SU-DHL-6 (cell line): Measurements from ENCODE around the gene CRK.

Experiments
- H2AFZ ChIP-seq: fragments of 200-600 bp; sonication (generic); 2 replicates; pipeline ENCODE4 v1.6.1; 2014; ENCODE audit warnings: low read depth, mild to moderate bottlenecking, moderate library complexity, mixed read lengths, antibody characterized with exemption, low read length; ENCODE audit not compliant: severe bottlenecking
- H3F3A ChIP-seq: fragments of 200-600 bp; shearing (Covaris generic); 2 replicates; pipeline ENCODE4 v1.6.0; 2016; ENCODE audit warnings: antibody characterized with exemption, mild to moderate bottlenecking; ENCODE audit not compliant: insufficient read depth
- H3K27ac ChIP-seq: fragments of 200-600 bp; sonication (generic); 2 replicates; pipeline ENCODE4 v1.5.1; 2016; ENCODE audit warnings: low read depth, mild to moderate bottlenecking, low read length, moderate library complexity, mixed read lengths
- H3K27me3 ChIP-seq: fragments of 200-600 bp; sonication (generic), shearing (Covaris generic); 2 replicates; pipeline ENCODE4 v1.6.0; 2014; ENCODE audit warnings: mild to moderate bottlenecking, low read length
- H3K36me3 ChIP-seq: fragments of 200-600 bp; sonication (generic); 2 replicates; pipeline ENCODE4 v1.6.1; 2014; ENCODE audit warnings: mild to moderate bottlenecking, low read length, mixed read lengths
- H3K4me2 ChIP-seq: fragments of 300-600, 200-600 bp; shearing (Covaris generic), sonication (generic); 2 replicates; pipeline ENCODE4 v1.6.0; 2014; ENCODE audit warnings: low read length, low read depth, mild to moderate bottlenecking; ENCODE audit not compliant: poor library complexity, severe bottlenecking
- H3K4me3 ChIP-seq: fragments of 200-600 bp; sonication (generic); 2 replicates; pipeline ENCODE4 v1.5.1; 2014; ENCODE audit warnings: antibody characterized with exemption, low read length, mild to moderate bottlenecking, mixed read lengths; ENCODE audit not compliant: insufficient read depth, poor library complexity, severe bottlenecking
- H3K79me2 ChIP-seq: fragments of 200-600 bp; sonication (generic); 2 replicates; pipeline ENCODE4 v1.6.1; 2014; ENCODE audit warnings: mild to moderate bottlenecking, low read length, moderate library complexity; ENCODE audit not compliant: insufficient read depth
- H3K9ac ChIP-seq: fragments of 200-600 bp; sonication (generic); 2 replicates; pipeline ENCODE4 v1.7.0; 2014; ENCODE audit warnings: mild to moderate bottlenecking, low read length
- H3K9me2 ChIP-seq: fragments of 200-600 bp; sonication (generic); replicated peaks from 2 replicates; pipeline ENCODE4 v1.6.1; 2014; ENCODE audit warnings: low read length; ENCODE audit not compliant: insufficient read depth
- H3K9me3 ChIP-seq: fragments of 200-600 bp; sonication (generic); 2 replicates; pipeline ENCODE4 v1.6.1; 2014; ENCODE audit warnings: low read length, mixed read lengths; ENCODE audit not compliant: insufficient read depth
- H4K20me1 ChIP-seq: fragments of 200-600 bp; sonication (generic); 2 replicates; pipeline ENCODE4 v1.6.1; 2014; ENCODE audit warnings: low read depth, mild to moderate bottlenecking, antibody characterized with exemption, low read length, moderate library complexity, mixed read lengths
- CTCF ChIP-seq: fragments of 200-600 bp; sonication (generic); IDR thresholded peaks from one replicate; pipeline ENCODE4 v1.5.1; 2017; ENCODE audit warnings: antibody characterized with exemption, mild to moderate bottlenecking, low read length, moderate library complexity; ENCODE audit not compliant: insufficient read depth, poor library complexity, severe bottlenecking
- EZH2phosphoT487 ChIP-seq: fragments of 200-600 bp; sonication (generic), shearing (Covaris generic); conservative IDR thresholded peaks from 2 replicates; pipeline ENCODE4 v1.6.1; 2018; ENCODE audit warnings: mild to moderate bottlenecking, antibody characterized with exemption, low read length, moderate library complexity, mixed read lengths

The CRK gene

GRCh38 chr17:1484060-1484535 is 28.1 kb upstream of the CRK start:
- H3K27me3 ChIP-seq = no peaks in the 10 kb centered on the region
- TF ChIP-seq CTCF (no peak), EZH2phosphoT487 (no peak)
- H3K27ac ChIP-seq = peak overlapping the region; percentile 7; the same call in 1 of the 2 replicates
- H3F3A ChIP-seq = peaks cover 31% of the 10 kb centered on the region
- peak overlapping the region; percentile 30 for H3K4me2 ChIP-seq
- H3K9ac ChIP-seq = no peak overlapping the region
- no peaks in the 10 kb centered on the region for H4K20me1 ChIP-seq
- H3K4me3 ChIP-seq = no peak overlapping the region
- no peaks in the 10 kb centered on the region for H3K36me3 ChIP-seq
- no peak overlapping the region for H2AFZ ChIP-seq
- no peaks in the 10 kb centered on the region for H3K79me2 ChIP-seq
- H3K9me3 ChIP-seq = no peaks in the 10 kb centered on the region
- no peaks in the 10 kb centered on the region for H3K9me2 ChIP-seq

- no peaks in the 10 kb centered on the region for H3K79me2 ChIP-seq
- no peak overlapping the region for H3K9ac ChIP-seq
- H3K9me3 ChIP-seq = no peaks in the 10 kb centered on the region
- H3F3A ChIP-seq = peaks cover 20% of the 10 kb centered on the region
- no peaks in the 10 kb centered on the region for H3K36me3 ChIP-seq
- H3K4me2 ChIP-seq = no peak overlapping the region
- TF ChIP-seq EZH2phosphoT487 = no peak
- TF ChIP-seq CTCF = no peak
- H3K4me3 ChIP-seq = no peak overlapping the region
- no peak overlapping the region for H2AFZ ChIP-seq
- no peaks in the 10 kb centered on the region for H3K9me2 ChIP-seq
- H4K20me1 ChIP-seq = no peaks in the 10 kb centered on the region
- no peak overlapping the region for H3K27ac ChIP-seq
- H3K27me3 ChIP-seq = no peaks in the 10 kb centered on the region
These were observed 26.6 kb upstream of the CRK start for GRCh38 chr17:1482680-1483079.

GRCh38 chr17:1481736-1482135 is 25.7 kb upstream of the CRK start:
- Histone ChIP-seq H4K20me1 (no peaks in the 10 kb centered on the region), H3K27ac (no peak overlapping the region), H3K4me2 (no peak overlapping the region), H3K36me3 (no peaks in the 10 kb centered on the region), H3K27me3 (no peaks in the 10 kb centered on the region), H3K9ac (no peak overlapping the region), H2AFZ (no peak overlapping the region), H3K9me3 (no peaks in the 10 kb centered on the region), H3K9me2 (no peaks in the 10 kb centered on the region), H3F3A (peaks cover 12% of the 10 kb centered on the region), H3K4me3 (no peak overlapping the region), H3K79me2 (no peaks in the 10 kb centered on the region)
- TF ChIP-seq EZH2phosphoT487 = no peak
- TF ChIP-seq CTCF = no peak
